Activated CD4-positive, alpha-beta T cell treated with anti-CD3 and anti-CD28 coated beads, Interleukin-2, amount 50 U/mL, for 16 hours (primary cell): Measurements from ENCODE around the gene TUFT1.
"Not testable (repeated sequence)": the region's sequence is repeated elsewhere in the genome, so short reads cannot be mapped to it uniquely, and the experiment has no call there.

Source experiments
- DNase-seq: peaks from one replicate; pipeline ENCODE4 v3.0.0-alpha.2; 2020

Gene TUFT1

GRCh38 chr1:151581921-151582320, 41.8 kb downstream of the TUFT1 start:
- DNase-seq, result no peak

GRCh38 chr1:151583796-151584195, 43.7 kb downstream of the TUFT1 start:
- DNase-seq, result no peak

DNA sequence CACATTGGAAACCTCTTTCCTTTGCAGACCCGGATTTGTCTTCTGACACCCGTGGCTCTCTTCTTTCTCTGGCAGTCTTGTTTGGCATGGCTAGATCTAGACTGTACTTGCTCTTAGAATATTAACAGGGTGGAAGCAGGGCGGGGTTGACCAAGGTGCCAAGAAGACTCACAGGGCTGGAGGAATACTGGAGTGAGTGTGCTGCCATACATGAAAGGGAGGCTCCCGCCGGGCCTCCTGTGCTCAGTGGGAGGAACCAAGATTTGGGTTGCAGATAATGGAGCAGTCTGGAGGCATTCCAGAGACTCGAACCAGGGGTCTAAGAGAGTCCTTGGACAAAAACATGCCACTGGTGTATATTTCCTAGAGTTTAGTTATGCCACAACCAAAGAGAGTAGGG, 44.2 kb downstream of the TUFT1 start:
- no peak for DNase-seq

GRCh38 chr1:151584780-151585179, 44.7 kb downstream of the TUFT1 start:
- DNase-seq, result no peak

DNA sequence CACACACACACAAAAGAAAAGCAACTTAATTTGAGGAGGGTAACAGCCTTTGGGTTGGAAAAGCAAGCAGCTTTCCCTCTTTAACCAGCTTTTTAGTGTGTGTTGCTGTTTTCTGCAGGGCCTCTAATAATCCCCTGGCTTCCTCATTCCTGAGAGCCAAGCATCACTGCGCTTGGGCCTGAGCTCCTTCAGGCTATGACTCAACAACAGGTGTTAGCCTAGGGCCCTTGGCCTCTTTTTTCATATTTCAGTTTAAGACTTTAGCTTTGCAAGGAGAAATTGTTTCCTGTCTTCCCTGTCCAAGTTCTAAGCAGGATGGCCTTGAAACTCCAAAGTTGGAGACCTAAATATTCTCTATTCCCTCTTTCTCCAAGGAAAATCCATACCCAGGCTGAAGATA, 45.5 kb downstream of the TUFT1 start:
- DNase-seq, result no peak

- DNase-seq, result no peak
Measured at GRCh38 chr1:151590961-151591360, 50.9 kb downstream of the TUFT1 start.

GRCh38 chr1:151593730-151594129, 53.6 kb downstream of the TUFT1 start:
- no peak for DNase-seq

- DNase-seq, result peak; percentile 83
Measured at GRCh38 chr1:151594143-151594625, 54.1 kb downstream of the TUFT1 start.

DNA sequence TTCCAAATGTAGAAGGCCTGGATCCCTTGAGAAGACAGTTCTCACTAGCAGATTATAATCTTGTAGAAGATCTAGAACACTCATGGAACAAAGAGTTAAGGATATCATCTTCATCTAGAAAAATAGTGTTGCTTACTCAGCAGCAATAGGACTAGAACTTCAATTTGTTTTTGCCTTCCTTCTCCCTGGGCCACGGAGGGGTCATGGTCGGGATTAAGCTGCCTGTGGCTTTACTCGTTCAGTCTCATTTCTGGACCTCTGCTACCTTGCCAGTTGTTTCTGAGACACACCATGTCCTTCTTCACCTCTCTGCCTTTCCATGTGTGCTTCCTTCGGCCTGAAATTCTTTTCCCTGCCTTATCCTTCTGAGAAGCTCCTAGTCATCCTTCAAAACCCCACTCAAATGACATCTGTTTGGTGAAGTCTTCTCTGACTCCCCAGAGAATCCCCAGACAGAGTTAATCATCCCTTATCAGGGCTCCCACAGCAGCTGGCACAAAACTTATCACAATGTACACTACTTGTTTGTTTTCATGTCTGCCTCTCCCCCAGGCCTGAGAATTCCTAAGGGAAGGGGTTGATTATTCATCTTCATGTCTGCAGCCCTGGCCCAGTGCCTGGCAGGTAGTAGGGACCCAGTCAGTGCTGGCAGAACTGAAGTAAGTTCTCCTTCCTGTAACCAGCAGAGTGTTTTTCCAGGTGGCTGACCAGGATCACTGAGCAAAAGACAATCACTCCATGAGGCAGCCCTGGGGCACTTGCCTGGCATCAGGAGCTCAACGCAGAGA, 56.3 kb downstream of the TUFT1 start:
- DNase-seq, result no peak

DNA sequence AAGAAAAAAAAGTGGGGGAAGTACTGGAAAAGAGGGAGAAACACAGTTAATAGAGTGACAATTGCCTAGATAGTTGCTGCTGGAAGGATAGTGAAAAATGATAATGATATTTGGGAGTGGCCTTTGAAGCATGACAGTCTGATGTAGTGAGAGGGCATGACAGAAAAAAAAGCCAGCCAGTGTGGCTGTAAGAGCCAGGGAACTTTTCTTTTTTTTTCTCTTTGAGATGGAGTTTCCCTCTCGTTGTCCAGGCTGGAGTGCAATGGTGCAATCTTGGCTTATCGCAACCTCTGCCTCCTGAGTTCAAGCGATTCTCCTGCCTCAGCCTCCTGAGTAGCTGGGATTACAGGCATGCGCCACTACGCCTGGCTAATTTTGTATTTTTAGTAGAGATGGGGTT, 62.4 kb downstream of the TUFT1 start:
- not testable (repeated sequence) for DNase-seq

GRCh38 chr1:151604291-151604690, 64.2 kb downstream of the TUFT1 start:
- no peak for DNase-seq

DNA sequence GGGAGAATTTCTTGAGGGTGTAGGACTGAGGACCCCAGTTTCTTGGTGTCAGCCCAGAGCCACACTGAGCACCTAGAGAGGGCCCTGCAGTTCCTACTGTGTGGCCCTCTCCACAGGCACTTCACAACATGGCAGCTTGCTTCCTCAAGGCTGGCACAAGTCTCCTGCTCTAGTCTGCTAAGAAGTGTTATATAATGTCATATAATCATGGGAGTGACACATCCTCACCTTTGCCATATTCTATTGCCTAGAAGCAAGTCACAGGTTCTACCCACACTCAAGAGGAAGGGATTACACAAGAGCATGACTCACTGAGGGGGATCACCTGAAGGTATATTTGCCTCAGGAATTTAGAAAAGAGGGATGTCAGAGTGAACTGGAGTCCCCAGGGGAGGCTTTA, 66.3 kb downstream of the TUFT1 start:
- no peak for DNase-seq

DNA sequence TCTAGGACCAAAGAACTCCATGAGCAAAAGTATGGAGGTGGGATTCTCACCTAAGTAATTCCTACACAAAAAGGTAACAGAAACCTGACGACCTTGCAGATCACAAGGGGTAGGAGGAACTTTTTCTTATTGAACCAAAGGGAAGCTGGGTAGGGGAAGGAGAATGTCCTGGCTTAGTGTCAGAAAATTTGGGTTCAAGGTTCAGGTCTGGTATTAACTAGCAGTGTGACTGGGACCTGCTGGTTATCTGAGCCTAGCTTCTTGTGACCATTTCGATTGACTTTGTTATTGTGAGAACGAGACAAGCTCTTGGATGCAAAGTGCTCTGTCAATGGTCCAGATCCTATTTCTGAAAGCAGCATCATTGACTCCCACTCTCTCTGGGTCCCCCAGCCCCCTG, 66.7 kb downstream of the TUFT1 start:
- DNase-seq, result no peak

- DNase-seq, result no peak
Measured at GRCh38 chr1:151610142-151610541, 70.0 kb downstream of the TUFT1 start.

DNA sequence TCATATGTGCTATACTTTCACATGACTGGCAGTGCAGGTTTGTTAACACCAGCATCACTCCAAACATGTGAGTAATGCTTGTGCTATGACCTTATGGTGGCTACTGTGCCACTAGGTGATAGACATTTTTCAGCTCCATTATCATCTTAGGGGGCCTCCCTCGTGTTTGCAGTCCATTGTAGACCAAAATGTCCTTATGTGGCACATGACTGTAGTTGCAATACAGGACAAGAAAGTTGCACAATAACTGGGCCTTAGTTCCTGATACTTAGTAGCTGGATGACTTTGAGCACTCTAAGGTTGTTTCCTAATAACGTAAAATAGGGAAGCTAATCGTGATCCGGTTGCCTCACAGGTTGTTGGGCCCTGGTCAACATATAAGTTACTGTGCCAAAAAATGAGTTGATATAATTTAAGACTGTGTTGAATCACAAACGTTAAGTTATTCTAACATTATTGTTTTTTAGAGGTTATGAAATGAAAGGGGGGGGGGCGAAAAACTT, 71.2 kb downstream of the TUFT1 start:
- no peak for DNase-seq

GRCh38 chr1:151611832-151612500, 71.9 kb downstream of the TUFT1 start, which contains the start of gene SNX27:
SNX27 (plus strand) TSS chr1:151612050; CDS start chr1:151612202, 152 bp downstream.
- peak; percentile 92 for DNase-seq

DNA sequence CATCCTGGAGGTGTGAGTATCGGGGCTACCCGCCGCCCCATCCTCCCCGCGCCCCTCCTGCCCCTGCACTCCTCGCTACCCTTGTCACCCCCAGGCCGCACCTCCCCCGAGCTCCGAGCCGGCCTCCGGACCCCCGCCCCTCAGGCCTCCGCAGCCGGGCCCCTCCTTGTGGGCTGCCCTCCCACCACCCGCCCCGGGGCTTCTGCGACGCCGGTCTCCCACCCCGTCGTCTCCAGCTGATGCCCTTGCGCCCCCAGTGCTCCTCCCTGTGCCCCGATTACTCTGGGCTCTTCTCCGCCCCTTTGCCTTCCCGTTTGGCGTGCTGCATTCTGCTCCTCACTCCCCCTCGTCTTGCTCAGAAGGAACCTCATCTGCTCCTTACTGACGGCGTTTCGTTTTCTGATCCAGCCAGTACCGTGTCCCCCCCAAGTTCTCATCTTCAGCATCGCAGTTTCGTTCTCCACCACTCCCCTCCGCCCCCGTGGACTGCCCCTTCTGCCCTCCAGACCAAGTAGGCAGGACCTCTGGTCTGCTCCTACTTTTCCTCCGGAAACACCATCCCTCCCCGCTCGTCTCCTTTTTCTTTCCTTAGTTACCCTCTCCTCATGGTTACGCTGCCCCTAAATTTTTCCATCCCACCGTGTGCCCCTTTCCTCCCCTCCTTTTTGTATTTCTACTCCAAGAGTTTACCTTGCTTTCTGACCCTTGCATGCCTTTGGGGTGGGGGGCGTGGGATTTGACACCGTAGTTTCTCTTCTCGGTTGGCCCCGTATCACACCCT, 72.6 kb downstream of the TUFT1 start:
- DNase-seq, result peak; percentile 23

GRCh38 chr1:151613282-151613780, 73.2 kb downstream of the TUFT1 start:
- no peak for DNase-seq

DNA sequence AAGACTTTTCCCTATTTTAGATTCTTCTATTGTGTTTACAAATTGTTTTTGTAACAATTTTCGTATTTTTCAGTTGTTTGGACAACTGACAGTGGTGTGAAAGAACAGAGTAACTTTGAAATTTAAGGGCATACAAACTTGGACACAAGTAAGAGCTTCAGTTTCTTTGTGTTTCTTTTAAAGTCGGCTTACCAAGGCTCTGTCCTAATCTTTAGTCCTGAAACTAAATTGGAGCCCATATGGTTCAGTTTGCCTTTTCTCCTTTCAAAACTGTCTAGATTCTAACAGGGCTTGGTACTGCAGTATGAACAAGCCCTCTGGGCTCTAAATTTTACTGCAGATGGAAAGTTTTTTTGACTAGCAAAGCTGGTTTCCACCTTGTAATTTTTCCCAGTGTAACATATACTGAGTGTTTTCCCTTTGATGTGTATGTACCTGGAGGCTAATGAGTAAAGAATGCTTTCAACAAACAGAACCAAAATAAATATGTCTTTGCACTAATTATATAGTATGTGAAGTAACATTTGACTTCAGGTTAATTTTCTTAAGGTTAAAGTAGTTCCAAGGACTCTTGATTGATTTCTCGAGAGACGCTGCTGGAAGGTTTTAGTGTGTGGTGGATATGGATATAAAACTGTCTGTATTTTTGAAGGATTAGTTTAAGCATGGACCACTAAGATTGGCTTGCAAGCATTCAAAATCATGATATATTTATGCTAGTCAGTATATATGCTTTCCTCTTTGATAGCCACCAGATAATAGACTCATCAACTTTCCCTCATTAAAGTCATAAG, 75.8 kb downstream of the TUFT1 start:
- no peak for DNase-seq

- DNase-seq, result peak; percentile 20
Measured at GRCh38 chr1:151616505-151616849, 76.4 kb downstream of the TUFT1 start.

DNA sequence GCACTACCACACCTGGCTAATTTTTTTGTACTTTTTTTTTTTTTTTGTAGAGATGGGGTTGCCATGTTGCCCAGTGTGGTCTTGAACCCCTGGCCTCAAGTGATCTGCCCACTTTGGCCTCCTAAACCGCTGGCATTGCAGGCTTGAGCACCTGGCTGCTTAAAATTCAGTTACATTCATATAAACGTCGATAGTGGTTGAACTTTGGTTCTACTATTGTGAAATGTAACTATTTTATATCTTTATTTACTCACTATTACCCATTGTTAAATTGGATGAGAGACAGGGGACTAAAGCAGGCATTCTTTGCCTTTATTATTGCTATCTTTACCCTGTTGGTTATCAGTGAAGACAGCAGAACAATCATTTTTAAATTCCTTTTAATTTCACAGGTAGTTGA, 77.9 kb downstream of the TUFT1 start:
- no peak for DNase-seq

DNA sequence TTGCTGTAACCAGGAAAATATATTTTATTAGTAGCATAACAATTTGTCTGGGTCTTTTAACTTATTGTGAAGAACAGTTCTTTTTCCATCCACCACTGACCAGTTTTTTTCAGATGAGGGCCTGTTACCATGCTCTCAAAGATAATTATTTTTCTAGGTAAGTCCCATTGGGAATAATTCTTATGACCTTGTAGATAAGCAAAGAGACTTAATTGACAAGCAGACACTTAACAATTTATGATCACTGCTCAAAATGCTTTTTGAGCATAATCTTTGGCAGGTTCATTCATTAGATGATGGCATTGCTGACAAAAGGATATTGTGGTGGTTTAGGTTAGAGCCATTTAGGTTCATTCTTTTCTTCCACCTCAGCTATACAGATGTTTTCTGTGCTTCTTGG, 78.4 kb downstream of the TUFT1 start:
- no peak for DNase-seq
